Esophagus squamous epithelium (tissue), 4 donors: ENCODE data around the gene UGT2B15.

Experiments
- CTCF ChIP-seq, 6 experiments: fragments of 450-650 bp in 4 of 6; fragments of 200-600 bp in 2 of 6; sonication (generic) in 2 of 6; IDR thresholded peaks; one replicate each; pipeline ENCODE4 v1.5.1; 2016 to 2019; ENCODE audit warnings: antibody characterized with exemption in 6 of 6, mild to moderate bottlenecking in 4 of 6, moderate library complexity in 4 of 6
- POLR2A ChIP-seq, 4 donors: fragments of 450-650 bp; IDR thresholded peaks; one replicate each; pipeline ENCODE4 v1.6.1; 2017; ENCODE audit warnings: antibody characterized with exemption in 4 of 4, mild to moderate bottlenecking in 4 of 4, moderate library complexity in 3 of 4

DNA sequence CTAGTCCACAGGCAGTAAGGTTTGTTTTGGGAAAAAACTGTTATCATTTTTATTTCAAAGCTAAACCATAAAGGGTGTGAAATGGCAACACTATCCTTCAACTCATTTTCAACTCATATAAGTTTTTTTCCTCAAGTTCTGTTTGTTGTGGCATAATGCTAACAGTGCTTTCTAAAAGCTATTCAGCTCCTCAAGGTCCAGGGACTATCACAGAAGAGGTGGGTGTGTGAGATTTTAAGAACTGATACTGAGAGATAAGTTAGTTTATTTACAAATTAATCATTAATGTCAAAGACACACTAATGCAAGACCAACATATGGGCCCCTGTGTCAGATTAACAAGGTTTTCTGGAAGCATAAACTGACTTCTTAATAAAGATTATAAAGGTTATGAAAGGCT, 11.8 kb downstream of the UGT2B15 start:
- no peak for TF ChIP-seq CTCF (IDR thresholded peaks at IDR 0.05)
- no peak for TF ChIP-seq POLR2A (IDR thresholded peaks at IDR 0.05)
